DMS153 (cell line): ENCODE data around the gene SCN5A.
A peak's percentile ranks its signal among the peaks of the same experiment; 100 is the strongest.

Experiments used
- DNase-seq: peaks from one replicate; lab custom pipeline; 2025; lab: John Stamatoyannopoulos, UW

SCN5A gene

DNA sequence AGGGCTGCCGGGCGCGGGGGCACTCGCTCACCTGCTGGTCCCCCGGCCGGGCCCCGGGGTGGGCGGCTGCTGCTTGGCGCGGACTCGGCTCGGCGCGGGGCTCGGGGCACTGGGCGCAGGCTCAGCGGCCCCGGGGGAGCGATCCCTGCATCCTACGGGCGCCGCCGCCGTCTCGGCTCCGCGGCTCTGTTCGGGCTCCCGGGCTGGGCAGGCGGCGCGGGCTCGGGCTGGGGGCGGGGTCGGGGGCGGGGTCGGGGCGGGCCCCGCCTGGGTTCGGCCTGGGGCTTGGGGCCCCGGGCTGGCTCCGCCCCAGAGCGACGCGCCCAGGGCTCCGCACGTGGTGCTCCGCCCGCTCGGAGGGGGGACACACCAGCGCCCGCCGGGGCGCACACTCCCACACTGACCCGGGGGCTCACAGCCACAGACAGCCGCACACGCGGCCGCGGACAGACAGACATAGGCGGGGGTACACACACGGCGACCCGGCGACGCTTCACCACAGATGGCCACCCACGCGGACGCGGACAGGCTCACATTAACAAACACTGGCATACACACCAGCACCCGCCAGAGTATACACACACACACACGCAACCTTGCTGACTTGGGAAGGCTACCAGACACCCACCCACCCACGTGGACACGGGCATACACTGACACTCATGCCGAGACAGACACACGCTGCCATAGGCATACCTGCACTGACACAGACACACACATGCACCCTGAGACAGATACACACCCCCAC lies at the start of gene SCN5A:
Gene SCN5A (minus strand): TSS at position 188 of the 748 bp plus-strand sequence. CDS start 16,380 bp downstream, outside the sequence.
- no peak for DNase-seq

DNA sequence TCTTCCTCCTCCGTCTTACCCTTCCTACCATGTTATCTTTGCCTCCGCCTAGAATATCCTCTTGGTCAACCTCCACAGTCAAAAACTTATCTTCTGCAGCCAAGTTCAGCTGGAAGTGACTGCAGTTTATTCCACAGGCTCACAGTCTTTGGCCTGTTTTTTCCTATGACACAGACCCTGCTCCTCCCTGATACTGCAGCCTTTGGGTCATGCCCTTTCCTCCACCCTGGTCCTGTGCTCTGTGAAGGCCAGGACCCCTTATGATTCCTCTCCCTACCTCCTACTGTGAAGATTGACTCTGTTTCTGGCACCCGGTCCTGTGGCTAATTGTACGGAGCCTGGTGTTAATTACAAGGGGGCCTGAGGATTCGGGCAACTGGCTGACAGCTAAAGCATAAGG lies 49.3 kb upstream of the SCN5A start:
- DNase-seq: no peak

DNA sequence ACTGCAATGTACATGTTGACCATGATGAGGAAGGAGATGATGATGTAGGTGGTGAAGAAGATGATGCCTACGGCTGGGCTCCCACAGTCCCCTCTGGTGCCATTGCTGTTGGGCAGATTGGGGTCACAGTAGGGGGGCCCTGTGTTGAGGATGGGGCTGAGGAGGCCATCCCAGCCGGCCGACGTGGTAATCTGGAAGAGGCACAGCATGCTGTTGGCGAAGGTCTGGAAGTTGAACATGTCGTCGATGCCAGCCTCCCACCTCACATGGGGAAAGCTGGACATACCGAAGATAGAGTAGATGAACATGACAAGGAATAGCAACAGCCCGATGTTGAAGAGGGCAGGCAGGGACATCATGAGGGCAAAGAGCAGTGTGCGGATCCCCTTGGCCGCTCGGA lies 48.6 kb upstream of the SCN5A start:
- no peak for DNase-seq

DNA sequence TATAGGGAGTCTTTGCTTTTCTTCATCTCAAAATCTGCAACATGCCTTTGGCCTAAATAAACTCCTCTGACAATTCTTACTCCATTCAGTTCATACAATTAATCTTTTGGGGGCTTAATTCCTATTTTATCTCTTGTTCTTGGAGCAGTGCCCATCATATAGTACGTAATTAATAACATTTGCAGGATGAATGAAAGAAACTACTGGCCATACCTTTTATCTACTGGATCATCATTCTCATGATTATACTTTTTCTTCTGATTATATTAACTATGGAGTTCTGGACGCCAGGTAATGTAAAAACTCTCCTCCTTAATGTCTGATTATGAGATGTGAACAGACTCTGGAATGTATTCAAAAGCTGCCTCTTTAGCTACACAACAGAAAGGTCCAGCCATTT lies 46.5 kb upstream of the SCN5A start:
- no peak for DNase-seq

DNA sequence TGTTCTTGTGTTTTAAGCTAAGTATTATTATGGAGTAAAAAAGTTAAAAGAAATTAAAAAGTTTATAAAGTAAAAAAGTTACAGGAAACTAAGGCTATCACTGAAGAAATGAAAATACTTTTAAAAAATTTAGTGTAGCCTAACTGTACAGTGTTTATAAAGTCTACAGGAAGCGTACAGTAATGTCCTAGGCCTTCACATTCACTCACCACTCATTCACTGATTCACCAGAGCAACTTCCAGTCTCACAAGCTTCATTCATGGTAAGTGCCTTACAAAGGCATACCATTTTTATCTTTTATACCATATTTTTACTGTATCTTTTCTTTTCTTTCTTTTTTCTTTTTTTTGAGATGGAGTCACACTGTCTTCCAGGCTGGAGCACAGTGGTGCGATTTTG lies 40.7 kb upstream of the SCN5A start:
- DNase-seq: no peak

DNA sequence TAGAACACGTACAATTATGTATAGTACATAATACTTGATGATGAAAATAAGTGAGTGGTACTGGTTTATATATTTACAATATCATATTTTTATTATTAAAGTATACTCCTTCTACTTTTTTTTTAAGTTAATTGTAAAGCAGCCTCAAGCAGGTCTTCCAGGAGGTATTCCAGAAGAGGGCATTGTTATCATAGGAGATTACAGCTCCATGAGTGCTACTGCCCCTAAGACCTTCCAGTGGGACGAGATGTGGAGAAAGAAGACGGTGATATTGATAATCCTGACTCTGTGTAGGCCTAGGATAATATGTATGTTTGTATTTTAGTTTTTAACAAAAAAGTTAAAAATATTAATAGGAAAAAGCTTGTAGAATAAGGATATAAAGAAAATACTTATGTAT lies 40.3 kb upstream of the SCN5A start:
- DNase-seq: no peak

DNA sequence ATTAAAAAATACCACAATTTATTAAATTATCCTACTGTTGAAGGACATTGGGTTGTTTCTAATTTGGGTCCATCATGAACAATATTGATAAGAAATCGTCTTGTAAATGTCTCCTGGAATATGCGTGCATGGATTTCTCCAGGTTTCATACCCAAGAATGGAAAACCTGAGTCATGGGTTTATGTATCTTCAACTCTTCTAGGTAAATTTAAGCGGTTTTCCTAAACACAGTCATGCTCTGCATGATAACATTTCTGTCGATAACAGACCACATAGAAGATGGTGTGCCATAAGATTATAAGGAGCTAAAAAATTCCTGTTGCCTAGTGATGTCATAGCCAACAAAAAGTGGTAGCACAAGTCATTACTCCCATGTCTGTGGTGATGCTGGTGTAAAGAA lies 39.9 kb upstream of the SCN5A start:
- DNase-seq: no peak

DNA sequence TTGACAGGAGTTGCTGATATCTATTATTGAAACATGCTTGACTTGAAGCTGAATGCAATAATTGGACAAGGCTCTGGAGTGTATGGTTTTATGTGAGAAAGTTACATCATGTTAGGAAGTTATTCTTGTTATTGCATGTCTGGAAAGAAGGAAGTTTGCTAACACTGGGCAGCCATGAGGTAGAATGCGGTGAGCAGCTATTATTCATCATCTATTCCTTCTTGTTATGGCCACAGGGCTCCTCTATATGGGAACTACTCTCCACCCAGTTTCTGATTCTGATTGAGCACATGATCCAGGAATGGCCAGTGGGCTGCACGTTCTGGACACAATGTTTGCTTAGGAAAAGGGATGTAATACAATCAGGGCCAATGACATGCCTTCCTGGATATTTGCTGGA lies 37.8 kb upstream of the SCN5A start:
- DNase-seq: no peak

DNA sequence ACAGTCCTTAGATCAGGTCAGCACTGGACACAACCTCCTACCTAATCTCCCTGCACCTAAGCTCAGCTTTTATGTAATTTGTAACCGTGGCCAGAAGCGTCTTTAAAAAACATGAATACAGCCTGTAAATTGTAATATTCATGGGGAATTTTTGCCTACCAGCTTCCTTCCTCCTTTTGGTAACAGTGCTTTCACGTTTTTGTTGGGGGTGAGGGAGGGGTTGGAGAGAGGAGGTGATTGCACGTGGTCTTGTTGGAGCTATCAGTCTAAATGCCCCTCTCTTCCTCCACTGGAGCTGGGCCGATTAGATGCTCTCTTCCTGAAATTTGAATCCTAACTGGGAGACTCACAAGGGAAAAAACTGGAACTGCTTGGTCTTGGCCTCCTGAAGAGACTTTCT lies 35.1 kb upstream of the SCN5A start:
- DNase-seq: no peak

DNA sequence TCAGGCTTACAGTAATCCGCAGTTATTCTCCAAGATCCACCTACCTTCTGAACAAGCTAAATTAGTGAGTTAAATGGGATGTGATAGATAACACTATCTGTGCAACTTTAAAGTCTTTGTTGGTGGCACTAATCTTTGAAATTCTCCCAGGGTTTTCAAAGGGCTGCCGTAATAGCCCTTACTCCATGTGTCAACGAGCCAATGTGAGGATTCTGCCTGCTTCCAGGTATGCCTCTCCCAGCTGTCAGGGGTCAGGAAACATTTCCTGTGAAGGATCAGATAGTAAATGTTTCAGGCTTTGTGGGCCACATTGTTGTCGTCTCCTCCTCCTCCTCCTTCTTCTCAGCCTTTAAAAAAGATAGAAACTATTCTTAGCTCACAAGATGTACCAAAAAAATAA lies 20.2 kb upstream of the SCN5A start:
- DNase-seq: no peak

DNA sequence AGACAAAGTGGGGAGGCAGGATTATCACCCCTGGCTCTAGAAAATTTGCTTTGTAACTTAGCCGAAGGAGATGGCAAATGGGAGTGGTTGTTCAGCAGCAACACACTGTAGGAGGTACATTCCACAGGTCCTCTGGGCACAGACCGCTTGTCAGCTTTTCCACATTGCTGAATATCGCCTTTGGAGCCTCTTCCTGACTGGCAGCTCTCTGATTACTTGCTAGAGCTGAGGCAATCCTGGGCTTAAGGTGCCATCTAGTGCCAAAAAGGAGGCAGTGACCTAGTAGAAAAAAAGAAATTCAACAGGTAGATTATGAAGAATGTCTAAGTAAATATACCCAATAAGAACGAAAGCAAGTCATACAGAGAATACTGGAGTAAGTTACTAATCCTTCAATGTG lies 13.1 kb upstream of the SCN5A start:
- DNase-seq: peak; percentile 0

DNA sequence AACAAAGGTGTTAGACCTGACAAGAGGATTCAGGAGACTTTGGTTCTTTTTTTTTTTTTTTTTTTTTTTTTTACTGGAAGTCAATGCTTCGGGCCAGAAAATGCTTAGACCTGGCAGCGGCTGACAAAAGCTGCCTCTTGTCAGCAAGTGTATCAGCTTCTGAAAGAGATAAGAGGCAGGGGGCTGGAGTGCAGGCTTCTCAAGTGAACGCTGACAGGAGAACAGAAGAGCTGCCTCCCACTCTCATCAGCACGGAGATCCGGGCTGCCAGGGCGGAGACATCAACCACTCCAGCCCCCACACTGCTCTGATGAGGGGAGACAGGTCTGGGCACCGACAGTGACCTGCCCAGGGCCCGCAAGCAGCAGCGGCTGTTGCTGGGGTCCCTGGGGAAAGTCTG lies 9.4 kb upstream of the SCN5A start:
- no peak for DNase-seq

DNA sequence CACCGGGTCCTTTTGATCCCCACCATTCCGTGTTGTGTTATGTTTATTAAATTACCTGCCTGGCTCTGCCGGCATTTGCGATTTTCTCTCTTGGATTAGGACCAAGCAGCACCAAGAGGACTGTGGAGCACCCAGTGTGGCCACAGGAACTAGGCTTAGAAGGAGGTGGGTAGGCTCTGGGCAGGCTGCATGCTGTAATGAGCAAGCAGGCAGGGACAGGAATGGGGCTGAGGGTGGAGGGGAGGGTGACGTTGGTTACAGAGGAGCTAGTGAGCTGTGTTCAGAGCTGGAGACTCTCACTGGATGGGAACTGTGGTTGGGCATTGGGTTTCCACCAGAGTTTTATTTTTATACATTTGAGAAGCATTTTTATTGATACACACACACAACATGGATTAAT lies 7.9 kb upstream of the SCN5A start:
- DNase-seq: no peak

DNA sequence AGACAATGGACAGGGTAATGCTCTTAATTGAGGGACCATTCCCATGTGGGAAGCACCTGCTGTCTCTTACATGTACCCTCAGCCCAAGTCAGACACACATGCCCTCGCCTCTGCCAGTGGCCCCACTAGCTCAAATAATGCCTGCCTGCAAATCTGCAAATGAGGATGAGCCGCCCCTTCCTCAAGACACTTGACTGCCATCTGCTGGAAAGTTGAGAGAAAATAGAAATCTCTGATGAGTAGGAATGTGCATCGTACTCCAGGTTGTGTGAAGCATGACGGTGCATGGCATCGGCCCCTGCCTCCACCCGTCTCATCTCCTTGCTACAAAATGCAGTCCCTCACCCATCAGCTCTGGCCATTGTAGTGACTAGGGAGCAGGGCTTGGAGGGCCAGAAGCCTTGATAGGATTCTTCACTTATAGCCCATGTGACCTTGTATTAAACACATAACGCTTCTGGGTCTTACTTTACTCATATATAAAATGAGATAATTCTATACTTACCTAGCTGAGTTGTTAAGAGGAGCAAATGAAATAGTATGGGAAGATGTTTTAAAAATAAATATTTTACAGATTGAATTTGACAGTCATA lies 6.3 kb upstream of the SCN5A start:
- peak; percentile 22 for DNase-seq

DNA sequence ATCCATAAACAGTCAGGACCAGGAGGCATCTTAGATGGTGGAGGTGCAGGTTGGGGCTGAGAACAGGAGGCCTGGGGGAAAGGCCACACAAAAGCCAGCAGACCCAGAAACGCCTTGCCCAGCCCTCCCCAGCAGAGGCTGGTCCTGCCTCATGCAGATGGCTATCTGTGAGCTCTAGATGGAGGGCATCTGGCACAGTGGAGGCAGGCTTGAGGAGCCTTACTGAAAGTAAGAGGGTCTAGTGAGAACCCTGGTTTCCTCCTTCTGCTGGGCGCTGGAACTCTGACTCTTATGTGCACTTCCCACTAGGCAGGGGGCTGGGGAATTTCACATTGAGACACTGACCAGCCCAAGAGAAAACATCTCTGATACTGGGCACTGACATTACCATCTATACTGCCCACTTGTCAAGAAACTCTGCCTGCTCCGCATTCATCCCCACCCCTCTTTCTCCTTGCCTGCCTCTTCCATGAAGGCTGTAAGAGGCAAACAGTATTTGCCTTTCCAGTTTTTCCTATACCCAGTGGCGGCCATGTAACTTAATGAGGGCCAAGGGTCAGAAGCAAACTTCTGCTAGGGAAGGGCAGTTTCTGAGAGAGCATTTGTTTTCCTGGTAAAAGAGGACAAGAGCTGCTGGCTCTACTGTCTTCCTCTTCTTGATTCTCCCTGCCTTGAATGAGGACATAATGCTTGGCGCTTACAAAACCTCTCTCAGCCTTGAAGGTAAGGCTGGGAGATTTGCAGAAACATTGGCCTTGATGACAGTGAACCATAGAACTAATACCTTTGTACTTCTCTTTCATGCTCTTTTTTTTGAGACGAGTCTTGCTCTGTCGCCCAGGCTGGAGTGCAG lies 4.4 kb upstream of the SCN5A start:
- DNase-seq: no peak

DNA sequence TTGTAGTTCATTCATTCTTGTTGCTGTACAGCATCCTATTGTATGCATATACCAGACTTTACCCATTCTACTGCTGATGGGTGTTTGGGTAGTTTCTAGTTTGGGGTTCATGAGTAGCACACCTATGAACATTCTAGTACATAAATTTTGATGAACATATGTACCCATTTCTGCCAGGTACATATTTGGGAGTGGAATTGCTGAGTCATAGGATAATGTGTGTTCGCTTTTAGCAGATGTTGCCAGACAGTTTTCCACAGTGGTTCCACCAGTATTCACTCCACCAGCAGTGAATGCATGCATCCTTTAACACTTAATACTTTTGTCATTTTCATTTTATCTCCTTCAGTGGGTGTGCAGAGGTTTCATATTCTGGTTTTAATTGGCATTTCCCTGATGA lies 3.4 kb upstream of the SCN5A start:
- no peak for DNase-seq

DNA sequence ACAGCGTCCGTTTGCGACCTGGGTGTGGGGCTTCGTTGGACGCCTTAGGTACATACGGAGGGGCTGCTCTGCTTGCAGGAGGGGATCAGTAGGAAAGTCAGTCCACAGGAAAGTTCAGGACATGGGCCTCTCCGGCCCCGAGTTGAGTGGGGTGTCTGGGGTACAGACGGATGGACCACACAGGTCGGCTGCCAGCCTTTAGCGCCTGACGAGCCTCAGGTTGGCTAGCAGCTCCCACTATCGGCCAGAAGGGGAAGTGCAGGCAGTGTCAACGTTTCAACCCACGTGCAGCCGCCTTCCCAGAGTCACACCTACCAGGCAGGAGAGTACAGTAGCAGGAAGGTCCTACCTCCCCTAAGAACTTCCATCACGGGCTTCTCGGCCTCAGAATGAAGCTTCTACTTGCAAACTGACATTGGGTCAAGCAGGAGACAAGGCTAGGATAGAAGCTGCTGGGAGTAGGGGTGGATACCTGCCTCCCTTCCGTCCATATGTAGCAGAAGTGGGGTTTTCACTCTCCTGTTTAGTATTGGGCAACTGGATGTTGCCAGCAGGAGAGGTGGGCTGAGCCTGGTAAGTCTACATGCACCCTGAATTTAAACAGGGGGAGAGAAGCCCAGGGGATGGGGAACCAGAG lies 1.8 kb upstream of the SCN5A start:
- peak; percentile 0 for DNase-seq

DNA sequence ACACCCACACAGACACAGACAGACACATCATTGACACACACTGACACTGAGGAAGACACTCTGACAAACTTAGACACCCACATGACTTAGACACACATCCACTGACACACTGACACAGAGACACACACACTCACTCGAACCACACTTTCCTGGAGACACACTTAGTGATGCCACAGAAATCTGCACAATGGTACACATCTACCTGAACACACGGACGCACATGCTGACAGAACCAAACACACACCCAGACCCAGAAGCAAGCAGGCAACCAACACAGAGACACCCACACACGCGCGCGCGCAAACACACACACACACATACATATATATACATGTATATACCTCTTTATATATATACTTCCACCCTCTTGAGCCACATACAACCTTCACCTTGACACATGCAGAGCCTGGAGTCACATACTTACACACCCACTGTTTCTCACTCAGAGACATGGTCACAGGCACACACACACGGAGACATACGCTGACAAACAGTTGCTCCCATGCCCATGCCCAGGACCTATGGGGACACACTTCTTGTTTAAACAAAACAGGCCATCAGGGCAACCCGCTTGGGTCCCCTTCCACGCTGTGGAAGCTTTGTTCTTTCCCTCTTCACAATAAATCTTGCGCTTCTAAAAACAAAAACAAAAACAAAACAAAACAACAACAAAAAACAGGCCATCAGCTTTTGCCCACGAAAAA lies 913 bp upstream of the SCN5A start:
- DNase-seq: no peak

DNA sequence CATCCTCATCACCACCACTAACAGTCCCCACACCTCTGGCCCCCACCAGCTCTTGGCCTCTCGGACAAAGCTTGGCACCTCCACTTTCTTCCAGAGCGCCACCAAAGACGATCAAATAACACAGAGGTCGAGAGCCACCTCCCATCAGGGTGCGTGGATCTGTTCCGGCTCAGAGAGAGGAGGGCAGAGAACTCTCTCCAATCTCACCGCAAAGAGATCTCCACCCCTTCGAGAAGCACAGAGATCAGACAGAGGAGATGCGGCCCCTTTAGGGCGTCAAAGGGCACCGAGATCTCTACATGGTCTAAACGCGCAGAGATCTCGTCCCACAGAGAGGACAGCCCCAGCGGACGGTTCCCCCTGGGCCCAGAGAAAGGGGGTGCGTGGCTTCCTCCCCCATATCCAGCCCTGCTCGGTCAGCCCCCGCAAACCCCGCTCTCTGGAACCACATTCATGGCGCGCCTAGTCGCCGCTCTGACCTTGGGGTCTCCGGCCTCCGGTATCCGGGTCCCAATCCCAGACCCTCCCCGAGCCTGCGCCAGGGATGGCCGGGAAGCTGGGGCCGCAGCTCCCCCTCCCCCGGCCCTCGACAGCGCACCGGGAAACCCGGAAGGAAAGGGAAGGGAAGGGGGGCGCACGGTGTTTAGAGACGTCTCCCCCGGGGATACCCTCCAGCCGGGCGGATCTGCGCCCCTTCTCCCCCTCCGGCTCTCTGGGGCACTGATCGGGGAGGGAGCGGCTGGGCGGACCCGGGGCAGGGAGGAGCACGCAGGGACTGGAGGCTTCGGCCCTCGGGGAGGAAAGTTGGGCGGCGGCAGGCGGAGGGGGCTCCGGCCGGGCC lies 608 bp downstream of the SCN5A start:
- no peak for DNase-seq

DNA sequence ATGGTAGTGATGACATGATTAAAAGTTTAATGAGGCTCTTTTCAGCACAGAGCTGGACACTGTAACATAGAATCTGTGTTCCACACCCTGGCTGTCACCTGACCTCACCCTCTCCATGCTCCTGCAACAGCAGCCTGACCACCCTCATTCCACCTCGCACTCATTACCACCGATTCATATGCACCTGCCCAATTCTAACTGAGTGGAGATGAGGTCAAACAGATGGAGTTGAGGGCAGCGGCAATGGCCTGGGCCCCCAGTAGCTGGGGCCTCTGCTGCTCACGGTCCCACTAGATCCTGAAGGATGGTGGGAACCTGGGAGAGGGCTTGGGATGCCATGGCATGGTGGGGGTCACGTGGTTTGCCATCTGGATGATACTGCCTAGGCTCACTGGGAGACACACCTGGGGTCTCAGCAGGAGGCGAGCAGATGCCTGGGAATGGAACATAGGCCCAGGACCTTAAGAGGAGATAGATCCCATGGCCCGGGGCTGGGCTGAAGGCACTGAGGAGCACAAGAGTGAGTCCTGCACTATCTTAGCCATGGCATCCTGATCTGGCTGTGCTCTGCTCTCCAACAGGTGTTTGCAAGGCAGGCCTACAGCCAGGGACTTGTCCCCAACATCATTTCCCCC lies 1.3 kb downstream of the SCN5A start:
- no peak for DNase-seq
